ENCODE data around the gene RHBDF1.
A peak's percentile ranks its signal among the peaks of the same experiment; 100 is the strongest.

Gene RHBDF1, protein sequence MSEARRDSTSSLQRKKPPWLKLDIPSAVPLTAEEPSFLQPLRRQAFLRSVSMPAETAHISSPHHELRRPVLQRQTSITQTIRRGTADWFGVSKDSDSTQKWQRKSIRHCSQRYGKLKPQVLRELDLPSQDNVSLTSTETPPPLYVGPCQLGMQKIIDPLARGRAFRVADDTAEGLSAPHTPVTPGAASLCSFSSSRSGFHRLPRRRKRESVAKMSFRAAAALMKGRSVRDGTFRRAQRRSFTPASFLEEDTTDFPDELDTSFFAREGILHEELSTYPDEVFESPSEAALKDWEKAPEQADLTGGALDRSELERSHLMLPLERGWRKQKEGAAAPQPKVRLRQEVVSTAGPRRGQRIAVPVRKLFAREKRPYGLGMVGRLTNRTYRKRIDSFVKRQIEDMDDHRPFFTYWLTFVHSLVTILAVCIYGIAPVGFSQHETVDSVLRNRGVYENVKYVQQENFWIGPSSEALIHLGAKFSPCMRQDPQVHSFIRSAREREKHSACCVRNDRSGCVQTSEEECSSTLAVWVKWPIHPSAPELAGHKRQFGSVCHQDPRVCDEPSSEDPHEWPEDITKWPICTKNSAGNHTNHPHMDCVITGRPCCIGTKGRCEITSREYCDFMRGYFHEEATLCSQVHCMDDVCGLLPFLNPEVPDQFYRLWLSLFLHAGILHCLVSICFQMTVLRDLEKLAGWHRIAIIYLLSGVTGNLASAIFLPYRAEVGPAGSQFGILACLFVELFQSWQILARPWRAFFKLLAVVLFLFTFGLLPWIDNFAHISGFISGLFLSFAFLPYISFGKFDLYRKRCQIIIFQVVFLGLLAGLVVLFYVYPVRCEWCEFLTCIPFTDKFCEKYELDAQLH

DNA sequence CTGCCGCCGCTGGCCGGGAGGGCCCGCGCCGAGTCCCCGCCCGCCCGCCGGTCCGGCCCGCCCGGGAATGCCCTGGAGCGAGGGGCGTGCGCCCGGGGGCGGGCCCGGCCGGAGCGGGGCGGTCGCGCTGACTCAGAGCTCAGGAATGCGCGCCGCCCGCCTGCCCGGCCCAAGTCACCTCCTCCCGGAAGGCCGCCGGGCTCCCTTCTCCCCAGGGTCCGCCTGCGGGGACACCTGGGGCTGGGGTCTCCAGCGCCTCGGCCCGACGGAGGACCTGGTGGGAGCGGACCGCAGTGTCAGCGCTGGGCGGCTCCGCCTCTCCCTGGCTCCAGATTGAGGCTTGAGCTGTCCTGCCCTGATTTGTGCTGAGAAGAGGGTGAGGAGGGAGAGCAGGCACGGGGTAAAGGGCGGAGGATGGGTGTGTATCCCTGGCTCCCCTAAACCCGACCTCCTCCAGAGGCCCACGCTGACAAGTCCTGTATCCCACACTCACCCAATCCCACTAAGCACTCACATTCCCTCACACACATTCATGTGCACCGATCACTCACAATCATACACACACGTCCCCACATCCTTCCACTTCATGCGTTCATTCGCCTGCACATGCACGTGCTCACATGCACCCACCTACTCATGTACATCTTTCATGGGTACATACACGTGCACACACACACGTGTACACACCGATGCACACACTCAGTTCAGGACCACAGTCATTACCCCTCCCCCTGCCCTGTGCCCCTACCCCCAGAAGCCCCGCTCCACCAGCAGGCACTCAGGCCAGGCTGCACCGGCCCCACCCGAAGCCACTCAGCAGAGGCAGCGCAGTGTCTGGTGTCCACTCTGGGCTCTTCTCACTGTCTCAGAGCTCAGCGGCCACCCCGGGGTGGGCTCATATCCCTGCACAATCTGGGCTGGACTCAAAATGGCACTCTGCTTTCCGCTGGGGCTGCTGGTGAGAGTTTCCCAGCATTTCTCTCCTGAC lies at the start of gene RHBDF1:
TSS of gene RHBDF1 (minus strand) at position 71 of the 988 bp plus-strand sequence. CDS start 7,616 bp downstream, outside the sequence.
- peak; percentile 63 for DNase-seq

DNA sequence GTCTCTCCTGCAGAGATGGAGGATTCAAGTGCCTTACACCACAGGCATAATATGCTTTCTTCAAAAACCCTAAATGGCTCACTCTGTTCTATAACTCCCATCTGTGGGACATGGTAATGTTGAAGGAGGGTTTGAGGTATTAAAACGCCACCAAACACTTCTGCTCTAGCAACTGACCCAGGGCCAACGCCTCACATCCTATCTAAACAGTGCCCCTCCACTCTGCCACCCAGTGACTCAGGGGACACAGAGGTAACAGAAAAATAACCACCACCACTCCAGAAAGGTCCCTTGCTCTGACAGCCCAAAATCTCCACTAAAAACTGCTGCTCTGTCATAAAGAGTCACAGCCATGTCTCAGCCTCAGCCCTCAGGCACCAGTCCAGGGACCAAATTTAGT lies 48.3 kb upstream of the RHBDF1 start:
- no peak for DNase-seq

DNA sequence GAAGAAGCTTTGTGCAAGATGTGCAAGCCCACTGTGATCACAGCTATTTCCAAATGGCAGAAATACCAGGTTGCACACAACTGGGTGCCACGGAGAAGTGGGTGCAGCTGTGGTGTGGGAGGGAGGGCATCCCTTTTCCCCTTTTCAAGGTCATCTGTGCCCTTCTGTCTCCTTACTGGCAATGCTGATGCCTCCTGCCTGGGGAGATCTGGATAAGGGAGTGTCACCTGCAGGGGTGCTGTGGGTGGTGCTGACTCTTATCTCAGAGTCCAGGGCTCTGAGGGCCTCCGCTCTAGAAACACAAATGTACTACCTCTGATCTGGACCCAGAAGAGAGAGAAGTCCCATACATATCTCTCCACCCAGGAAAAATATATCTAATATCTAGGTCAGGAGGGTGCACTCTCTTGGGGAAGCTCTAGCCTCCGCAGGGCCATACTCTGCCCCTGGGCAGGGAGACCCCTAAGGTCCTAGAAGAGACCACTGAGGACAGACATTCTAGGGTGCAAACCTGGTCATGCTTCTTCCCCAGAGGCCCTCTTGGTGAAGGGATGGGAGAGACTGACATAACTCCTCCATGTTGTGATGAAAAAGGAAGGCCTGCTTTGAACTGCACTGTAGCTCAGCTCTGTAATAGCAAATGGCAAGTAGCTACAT lies 47.5 kb upstream of the RHBDF1 start:
- no peak for DNase-seq

DNA sequence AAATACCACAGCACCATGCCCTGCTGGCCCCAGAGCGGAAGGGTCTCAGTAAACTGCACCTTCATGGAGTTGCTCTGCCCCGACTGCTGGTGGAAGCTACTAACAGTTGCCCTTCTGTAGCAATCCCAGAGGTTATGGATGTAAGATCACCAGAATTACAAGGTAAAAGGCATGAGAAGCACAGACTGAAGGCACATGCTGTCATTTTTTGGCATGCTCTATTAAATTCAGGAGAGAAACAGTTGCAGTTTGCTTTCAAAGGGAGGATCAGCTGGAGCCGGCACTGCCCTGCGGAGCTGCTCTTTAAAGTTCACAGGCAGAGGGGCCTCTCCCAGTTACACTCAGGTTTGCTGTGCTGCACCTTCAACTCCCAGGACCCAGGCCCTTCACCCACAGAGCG lies 46.9 kb upstream of the RHBDF1 start:
- no peak for DNase-seq

DNA sequence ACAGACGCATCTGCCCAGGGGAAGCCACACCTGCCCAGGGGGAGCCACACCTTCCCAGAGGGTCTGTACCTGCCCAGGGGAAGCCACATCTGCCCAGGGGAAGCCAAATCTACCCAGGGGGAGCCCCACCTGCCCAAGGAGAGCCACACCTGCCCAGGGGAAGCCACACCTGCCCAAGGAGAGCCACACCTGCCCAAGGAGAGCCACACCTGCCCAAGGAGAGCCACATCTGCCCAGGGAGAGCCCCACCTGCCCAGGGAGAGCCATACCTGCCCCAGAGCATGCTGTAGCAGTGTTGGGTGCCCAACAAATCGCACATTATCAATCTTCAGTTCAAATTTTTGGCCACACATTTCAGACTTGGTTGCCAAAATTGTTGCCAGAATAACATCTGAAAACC lies 46.4 kb upstream of the RHBDF1 start:
- DNase-seq: no peak

DNA sequence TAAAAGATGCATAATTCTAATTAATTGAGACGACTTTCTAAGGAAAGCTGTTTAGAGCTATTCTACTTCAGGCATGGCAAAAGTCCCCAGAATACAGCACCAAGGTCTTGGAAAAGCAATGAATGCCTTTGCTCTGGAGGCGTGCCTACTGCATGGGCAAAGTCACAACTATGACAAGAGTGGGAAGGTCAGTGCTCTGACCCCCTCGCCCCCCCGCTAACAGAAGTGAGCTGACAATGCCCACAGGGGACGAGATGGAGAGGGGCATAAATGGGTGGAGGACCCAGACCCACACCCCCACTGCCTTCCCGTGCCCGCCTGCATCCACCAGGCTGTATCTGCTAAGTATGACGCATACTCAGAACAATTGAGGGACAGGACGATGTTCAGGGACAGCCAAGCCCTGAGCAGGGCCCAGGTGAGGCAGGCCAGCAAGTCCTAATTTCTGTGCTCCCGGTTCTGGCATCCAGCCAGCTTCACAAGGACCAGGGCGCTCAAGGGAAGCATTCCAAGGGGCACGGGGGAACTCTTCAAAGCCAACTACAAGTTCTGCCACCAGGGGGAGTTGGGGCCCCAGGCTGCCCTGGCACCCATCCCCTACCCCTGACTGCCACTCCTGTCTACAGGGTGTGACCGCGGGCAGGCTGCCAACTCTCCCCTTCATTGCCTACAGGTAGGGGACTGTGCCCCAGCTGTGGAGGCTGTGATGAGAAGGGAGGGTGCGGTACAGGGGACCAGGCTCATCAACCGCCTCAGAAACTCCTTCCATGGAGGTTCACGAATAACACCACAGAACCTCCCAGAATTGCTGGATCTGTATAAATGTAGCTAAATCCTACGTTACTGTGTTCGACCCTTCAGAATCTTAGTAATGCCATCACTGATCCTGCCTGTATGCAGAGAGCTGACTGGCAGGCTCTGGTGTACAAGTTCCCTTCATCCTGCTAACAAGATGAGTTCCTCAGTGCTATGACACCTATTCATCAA lies 45.2 kb upstream of the RHBDF1 start:
- peak; percentile 94 for DNase-seq

DNA sequence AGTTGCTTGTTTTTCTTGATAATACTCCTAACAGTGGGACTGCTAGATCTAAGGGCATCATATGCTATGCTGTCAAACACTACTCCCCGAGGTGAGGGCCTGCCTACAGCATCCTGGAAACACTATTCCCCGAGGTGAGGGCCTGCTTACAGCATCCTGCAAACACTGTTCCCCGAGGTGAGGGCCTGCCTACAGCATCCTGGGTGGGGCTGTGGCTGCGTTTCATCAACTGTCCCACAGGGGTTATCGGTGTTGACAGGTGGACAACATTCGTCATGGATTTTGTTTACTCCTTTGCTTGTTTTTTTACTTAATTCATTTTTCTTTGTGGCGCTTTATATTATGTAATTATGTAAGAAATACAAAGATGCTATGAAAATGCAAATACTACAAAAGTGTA lies 43.6 kb upstream of the RHBDF1 start:
- no peak for DNase-seq

DNA sequence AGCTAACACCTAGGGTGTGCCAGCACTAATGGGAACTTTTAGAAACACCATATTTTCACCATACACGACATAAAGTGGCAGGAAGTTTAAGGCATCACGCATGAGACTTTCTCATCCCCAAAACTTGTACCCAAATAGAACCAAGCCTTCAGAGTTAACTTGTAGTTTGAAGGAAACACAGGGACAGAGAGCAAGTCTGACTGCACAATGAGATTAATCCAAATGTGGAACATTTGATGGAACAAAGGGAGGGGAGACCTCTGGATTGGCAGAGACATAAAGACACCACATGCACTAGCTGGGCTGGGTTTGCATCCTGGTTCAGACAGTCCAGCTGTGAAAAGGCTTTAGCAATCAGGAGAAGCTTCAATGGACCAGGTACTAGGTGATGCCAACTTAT lies 41.9 kb upstream of the RHBDF1 start:
- no peak for DNase-seq

DNA sequence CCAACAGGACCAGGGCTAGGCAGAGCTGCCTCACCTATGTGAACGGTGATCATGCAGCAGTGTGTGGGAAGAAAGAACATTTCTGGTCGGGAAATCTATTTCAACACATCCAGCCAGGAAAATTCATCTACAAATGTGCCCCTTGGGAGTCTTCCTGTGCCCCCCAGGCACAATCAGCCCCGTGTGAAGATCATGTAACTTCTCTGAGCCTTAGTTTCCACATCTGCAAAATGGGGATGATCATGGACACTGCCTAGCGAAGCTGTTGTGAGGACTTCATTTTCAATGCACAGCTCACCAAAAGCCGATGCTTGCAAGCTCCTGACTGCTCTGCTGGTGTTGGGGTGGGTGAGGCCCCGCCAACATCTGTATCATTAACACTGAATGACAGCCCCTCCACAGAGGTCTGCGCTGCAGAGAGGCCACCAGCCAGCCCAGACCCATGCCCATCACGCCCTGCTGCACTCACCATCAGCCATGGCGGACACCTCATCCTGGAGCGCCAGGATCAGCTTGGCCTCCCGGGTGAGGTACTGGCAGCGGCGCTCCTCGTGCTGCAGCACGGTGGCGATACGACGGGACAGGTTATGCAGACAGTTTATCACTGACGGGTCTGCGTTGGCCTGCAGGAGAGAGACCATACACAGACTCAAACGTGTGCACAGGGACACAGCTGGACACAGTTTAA lies 39.9 kb upstream of the RHBDF1 start:
- DNase-seq: no peak

DNA sequence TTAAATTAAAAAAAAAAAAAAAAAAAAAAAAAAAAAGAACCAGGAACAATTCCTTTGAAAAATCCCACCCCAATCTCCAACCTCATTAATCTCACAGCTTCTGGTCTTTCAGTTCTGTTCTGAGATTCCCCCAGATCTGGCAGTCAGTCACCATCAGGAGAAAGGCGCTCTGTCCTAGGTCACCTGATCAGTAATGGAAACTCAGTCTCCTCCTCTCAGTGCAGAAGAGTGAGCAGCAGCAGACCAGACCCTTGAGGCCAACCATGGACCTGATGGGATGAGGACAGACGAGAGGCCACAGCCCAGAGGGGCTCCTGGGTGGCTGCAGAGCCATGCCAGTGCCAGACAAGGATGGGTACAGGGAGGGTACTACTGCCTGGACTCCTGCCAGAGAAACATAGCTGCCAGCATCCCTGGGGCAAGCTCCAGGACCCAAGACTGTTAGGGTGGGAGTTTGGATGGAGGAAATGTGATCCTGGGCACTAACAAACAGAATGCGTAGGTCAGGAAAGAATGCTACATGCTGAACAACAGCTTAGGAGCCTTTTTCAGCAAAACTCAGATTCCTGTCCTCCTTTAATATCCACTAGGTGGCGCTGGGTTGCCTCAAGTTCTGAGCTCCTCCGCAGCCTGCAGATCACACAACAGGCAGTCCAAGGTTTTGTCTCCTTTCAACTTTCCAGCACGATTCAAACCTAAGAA lies 34.3 kb upstream of the RHBDF1 start:
- DNase-seq: peak; percentile 83

DNA sequence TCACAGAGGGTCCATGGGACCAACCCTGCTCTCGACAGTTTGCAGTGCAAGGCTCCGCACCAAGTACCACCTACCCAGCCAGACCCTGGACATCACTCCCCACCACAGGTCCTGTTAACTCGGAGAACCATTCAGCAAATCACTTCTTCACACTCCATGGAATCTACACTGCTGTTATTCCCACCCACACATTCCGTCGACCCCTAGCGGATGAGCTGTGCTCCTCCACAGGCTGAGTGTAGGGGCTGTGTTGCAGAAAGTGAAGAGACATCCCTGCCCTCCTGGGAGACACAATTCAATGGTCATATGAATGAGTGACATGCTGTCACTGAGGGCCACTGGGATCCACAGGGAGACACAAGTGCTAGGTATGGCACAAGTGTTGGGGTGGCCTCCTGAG lies 33.1 kb upstream of the RHBDF1 start:
- no peak for DNase-seq

DNA sequence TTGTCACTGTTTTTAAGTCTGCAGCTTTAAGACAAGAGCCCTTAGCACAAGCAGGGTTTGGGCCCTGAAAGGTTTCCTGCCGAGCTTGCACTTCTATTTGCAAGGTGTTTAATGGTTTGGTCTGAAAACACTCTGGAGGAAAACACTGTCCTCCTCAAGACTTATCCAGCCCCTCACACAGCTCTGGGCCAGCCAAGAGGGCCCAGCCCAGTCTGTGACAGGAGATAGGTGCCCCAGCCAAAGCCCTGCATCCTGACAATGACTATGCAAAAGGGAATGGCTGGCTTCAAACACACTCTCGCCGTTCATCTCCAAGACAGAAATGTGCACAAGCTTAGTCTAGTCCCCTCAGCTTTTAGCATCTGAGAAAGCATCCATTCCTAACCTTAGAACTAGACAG lies 32.5 kb upstream of the RHBDF1 start:
- no peak for DNase-seq

DNA sequence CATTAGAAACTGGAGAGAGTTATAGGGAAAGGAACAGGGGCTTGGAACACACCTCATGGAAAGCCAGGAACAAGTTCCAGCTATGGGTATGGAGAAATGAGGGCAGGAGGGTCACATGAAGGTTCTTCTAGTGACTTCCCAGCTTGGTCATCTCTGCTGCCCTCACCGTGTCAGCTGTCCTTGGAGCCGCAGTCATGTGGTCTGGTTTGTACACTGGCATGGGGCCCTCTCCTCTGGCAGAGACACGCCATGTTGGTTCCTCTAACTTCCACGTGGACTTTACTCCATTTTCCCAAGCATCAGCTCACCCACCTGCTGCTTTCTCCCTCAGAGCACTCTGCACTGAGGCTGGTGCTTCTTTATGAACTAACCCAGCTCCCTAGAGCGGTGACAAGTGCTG lies 31.9 kb upstream of the RHBDF1 start:
- DNase-seq: no peak

DNA sequence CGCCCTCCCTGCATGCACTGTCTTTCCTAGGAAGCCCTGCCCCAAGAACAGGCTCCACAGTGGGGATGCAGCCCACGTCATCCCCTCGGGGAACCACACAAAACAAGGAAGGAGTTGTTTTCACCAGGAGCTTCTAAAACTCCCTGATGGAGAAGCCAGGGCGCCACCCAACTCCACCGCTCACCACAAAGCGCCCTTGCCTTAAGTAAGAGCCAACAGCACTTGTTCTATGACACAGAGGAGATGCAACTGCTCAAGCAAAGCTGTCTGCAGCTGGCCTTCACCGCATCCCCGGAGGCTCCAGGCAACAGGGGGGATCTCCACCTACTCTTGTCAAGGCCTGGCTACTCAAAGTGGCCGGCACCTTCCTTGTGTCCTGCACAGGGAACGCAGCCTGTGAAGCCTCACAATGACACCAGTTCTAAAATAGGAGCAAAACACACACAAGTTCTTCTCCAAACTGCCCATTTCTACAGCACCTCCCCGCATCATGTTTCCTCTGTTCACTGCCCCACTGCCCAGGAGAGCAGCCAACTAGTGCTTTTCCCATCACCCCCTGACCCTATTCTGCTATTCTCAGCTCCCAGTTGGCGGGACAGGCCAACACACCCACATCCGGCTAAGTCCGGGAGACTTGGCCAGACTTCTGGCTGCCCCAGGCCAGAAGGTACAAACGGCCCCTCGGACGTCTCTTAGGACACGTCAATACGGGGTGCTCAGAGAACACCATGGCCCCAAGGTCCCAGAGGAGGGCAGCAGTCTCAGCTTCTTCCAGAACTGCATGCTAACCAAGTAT lies 29.8 kb upstream of the RHBDF1 start:
- DNase-seq: no peak

DNA sequence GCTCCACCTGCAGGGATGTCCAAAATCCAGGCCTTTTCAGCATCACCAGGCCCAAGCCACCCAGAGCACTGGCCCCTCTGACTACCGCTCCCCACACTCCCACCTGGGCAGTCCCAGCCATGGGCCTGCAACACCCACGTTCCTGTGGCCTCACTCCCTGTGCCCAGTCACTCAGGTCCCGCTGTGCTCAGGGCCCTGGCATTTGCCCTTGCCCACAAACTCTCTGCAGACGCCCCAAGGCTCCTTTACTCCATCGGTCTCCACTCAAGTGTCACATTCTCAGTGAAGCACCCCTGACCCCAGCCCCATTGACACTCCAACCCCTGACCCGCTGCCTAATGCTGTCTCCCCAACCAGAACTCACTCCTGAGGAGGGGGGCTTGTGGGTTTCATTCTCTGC lies 29.2 kb upstream of the RHBDF1 start:
- no peak for DNase-seq

DNA sequence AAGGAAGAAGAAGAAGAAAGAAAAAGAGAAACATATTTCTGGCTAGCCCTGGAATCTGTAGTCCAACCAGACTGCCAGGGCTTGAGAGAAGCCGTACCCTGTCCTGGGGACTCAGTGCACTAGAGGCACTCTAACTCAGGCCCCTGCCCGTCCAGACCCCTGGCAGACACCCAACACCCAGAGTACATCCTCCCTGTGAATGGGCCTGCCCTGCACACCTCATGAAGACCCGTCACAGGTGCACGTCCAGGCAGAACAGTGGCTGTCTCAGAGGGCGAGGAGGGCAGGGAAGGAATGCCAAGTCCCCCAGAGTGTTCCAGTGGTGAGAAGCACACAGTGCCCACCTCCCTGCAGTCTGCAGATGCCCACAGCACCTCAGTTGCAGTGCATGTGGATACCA lies 28.6 kb upstream of the RHBDF1 start:
- no peak for DNase-seq

DNA sequence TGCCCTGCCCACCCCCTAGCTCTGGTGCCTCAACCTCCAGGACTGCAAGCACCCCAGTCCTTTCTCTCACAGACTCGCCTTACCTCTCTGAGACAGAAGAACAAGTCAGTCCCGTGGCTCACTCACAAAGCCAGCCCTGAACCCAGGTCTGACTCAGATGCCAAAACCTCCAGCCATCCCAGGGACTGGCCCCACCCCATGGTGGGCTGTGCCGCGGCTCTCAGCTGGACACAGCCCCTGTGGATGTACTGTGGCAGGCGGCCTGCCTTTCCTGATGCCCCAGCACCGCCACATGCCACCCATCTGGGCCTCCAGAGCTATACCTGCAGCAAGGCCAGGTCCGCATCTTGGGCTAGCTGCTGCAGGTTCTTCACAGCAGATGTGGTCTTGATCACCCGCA lies 25.4 kb upstream of the RHBDF1 start:
- DNase-seq: no peak

DNA sequence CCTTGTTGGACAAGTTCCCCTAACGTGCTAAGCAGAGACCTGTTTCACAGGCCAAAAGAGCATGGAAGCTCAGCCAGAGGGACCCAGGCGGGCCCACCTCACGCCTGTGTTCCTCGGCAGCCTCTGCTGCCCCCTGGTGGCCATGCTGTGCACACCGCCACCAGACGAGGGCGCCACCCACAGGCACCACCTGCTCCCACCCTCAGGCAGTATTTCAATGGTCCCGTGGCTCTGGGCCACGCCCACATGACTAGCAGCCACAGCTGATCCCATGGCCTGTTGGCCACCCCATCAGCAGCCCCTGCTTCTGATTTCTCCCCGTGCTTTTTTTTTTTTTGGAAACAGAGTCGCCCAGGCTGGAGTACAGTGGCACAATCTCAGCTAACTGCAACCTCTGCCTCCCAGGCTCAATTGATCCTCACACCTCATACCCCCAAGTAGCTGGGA lies 24.5 kb upstream of the RHBDF1 start:
- DNase-seq: peak; percentile 95

DNA sequence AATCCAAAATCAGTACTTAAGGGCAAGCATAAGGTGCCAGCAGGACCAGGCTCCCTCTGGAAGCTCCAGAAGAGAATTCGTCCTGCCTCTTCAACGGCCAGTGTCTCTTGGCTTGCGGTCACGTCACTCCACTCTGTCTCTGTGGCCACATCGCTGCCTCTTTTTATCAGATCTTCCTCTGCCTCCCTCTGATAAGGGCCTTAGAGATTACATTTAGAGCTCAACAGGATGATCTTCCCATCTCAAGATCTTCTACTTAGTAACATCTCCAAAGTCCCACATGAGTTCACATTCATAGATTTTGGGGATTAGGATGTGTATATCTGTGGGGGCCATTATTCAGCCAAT lies 22.5 kb upstream of the RHBDF1 start:
- no peak for DNase-seq
